Measurements from ENCODE around the gene ITGA2. TPM values are rescaled to one million over a fixed set of nuclear protein-coding genes. Genes with fewer than 3 reads are reported as not detected.

Gene ITGA2
- total and polyA plus RNA-seq, 2 of the 8 experiments (the other 6 are each of a cell fraction or from before 2014, with no cell fraction given), result 1.4 to 7.7 TPM

- Histone ChIP-seq H3K14ac (ENCODE audit: insufficient read length) (no peak overlapping the region), H3K27ac (ENCODE audit: low read depth, low read length) (no peak overlapping the region), H3K23ac (ENCODE audit: insufficient read length) (no peak overlapping the region), H4K8ac (ENCODE audit: extremely low read depth, insufficient read depth, low read length) (no peak overlapping the region), H3K23me2 (ENCODE audit: low read depth, low read length) (peaks cover 7% of the 10 kb centered on the region; the same call in 1 of the 2 replicates), H2BK5ac (ENCODE audit: low read depth, low read length) (no peak overlapping the region), H3K79me2 (ENCODE audit: control insufficient read depth in 1 of 2, insufficient read depth in 2 of 2, low read length in 2 of 2) (no peaks in the 10 kb centered on the region), H3K9me3 (ENCODE audit: insufficient read depth in 2 of 2, low read depth in 1 of 2, low read length in 1 of 2) (no peaks in the 10 kb centered on the region), H3K36me3 (ENCODE audit: control insufficient read depth in 2 of 4, insufficient read depth in 4 of 4, low read length in 3 of 4) (no peaks in the 10 kb centered on the region; a peak in 1 of 8 replicates), H2BK15ac (ENCODE audit: low read length) (no peak overlapping the region), H2BK12ac (ENCODE audit: low read depth, low read length) (no peak overlapping the region), H3K27me3 (replicated peaks in 1 of 4; ENCODE audit: control insufficient read depth in 3 of 4, extremely low read depth in 1 of 4, insufficient read depth in 3 of 4, low read length in 3 of 4) (no peaks in the 10 kb centered on the region), H4K5ac (ENCODE audit: insufficient read length, low read depth, low read length) (no peak overlapping the region), H4K91ac (replicated peaks; ENCODE audit: insufficient read length, low read length) (no peak overlapping the region), H3K4me1 (replicated peaks in 1 of 4; ENCODE audit: control insufficient read depth in 3 of 4, insufficient read depth in 4 of 4, low read length in 3 of 4) (peaks cover 0 to 3% (median 0%) of the 10 kb centered on the region in 4 experiments; a peak in 4 of 7 replicates), H2BK20ac (ENCODE audit: low read length) (no peak overlapping the region), H3K79me1 (ENCODE audit: low read depth, low read length) (no peaks in the 10 kb centered on the region), H3K56ac (replicated peaks; ENCODE audit: insufficient read length, low read depth, low read length) (no peak overlapping the region), H2BK120ac (replicated peaks; ENCODE audit: low read depth, low read length) (no peak overlapping the region), H3K18ac (ENCODE audit: extremely low read depth, low read length) (no peak overlapping the region), H4K20me1 (replicated peaks in 1 of 2; ENCODE audit: control insufficient read depth in 1 of 2, insufficient read depth in 2 of 2, low read length in 2 of 2) (no peaks in the 10 kb centered on the region), H2AK5ac (ENCODE audit: low read depth, low read length) (no peak overlapping the region), H3K9ac (replicated peaks in 1 of 4; ENCODE audit: extremely low read depth in 1 of 4, low read depth in 3 of 4, low read length in 3 of 4) (no peak overlapping the region), H3K4me3 (ENCODE audit: extremely low read depth in 1 of 4, insufficient read depth in 2 of 4, low read depth in 3 of 4, low read length in 4 of 4) (no peak overlapping the region), H2AFZ (ENCODE audit: low read length) (no peak overlapping the region), H3K4ac (replicated peaks; ENCODE audit: insufficient read length, low read depth, low read length) (no peak overlapping the region), H3K4me2 (ENCODE audit: insufficient read depth in 1 of 2, low read depth in 2 of 2, low read length in 2 of 2) (no peak overlapping the region)
- no peak for FAIRE-seq
- POLR2A ChIA-PET (ENCODE audit: partially characterized antibody), result no interaction called here
- no peak for DNase-seq (ENCODE audit: low read depth in 1 of 2, low spot score in 2 of 2)
- CTCF ChIA-PET (ENCODE audit: partially characterized antibody), result interaction anchor here (0.9 to 2.1 kb wide), 4 partner anchors 9 to 157 kb away, joined by 3 to 6 read pairs (median 4); no protein-coding TSS in a partner anchor
- WGBS, 2 experiments (ENCODE audit: extremely low coverage in 1 of 2, insufficient coverage in 1 of 2, insufficient read length in 1 of 2, insufficient replicate concordance in 2 of 2, low coverage in 1 of 2, low lambda C conversion rate in 2 of 2, missing lambda C conversion rate in 1 of 2), result 84% methylated on average over 5 of the region's 5 CpGs; no CpG with 5 or more reads in 1 of the 2 experiments
- no peak for TF ChIP-seq TAF1 (IDR thresholded peaks at IDR 0.05; ENCODE audit: low read depth, low read length)
- TF ChIP-seq KDM1A (IDR thresholded peaks at IDR 0.05; ENCODE audit: borderline replicate concordance, low read length), result no peak
Measured at GRCh38 chr5:53105611-53106300, 116.6 kb downstream of the ITGA2 start.

All from H1 (cell line).